Uterus (tissue), 4 donors: ENCODE results near the gene IL3. TPM values are rescaled to one million over a fixed set of nuclear protein-coding genes. Genes with fewer than 3 reads are reported as not detected.

Source experiments
- DNase-seq, 2 donors: peaks; one replicate each; pipeline ENCODE4 v3.0.0-alpha.2; 2019 to 2020
- H3K27ac ChIP-seq, 2 donors: fragments of 200-600 bp; sonication (generic); 1 replicate in 1 of 2; 2 replicates in 1 of 2; pipeline ENCODE4 v1.5.1; 2016 to 2018
- H3K27me3 ChIP-seq, 2 donors: fragments of 200-600 bp; sonication (generic); one replicate each; pipeline ENCODE4 v1.5.1; 2018 to 2019; ENCODE audit warnings: control low read depth in 1 of 2
- H3K36me3 ChIP-seq, 2 donors: fragments of 200-600 bp; sonication (generic); one replicate each; pipeline ENCODE4 v1.5.1; 2019; ENCODE audit warnings: control low read depth in 1 of 2
- H3K4me1 ChIP-seq, 2 donors: fragments of 200-600 bp; sonication (generic); one replicate each; pipeline ENCODE4 v1.5.1; 2018 to 2019; ENCODE audit warnings: control low read depth in 1 of 2
- H3K4me3 ChIP-seq, 2 donors: fragments of 200-600 bp; sonication (generic); 1 replicate in 1 of 2; 2 replicates in 1 of 2; pipeline ENCODE4 v1.5.1; 2018 to 2019; ENCODE audit warnings: mild to moderate bottlenecking in 1 of 2
- H3K9me3 ChIP-seq, 2 donors: fragments of 200-600 bp; sonication (generic); one replicate each; pipeline ENCODE4 v1.5.1; 2019; ENCODE audit warnings: control low read depth in 1 of 2
- CTCF ChIP-seq, 4 experiments: fragments of 200-600 bp in 2 of 4; fragments of 450-650 bp in 2 of 4; sonication (generic) in 2 of 4; IDR thresholded peaks; one replicate each; pipeline ENCODE4 v1.5.1; 2016 to 2019; ENCODE audit warnings: antibody characterized with exemption in 4 of 4, mild to moderate bottlenecking in 2 of 4, moderate library complexity in 1 of 4
- POLR2A ChIP-seq, 2 donors: fragments of 450-650 bp; IDR thresholded peaks; one replicate each; pipeline ENCODE4 v1.6.1; 2016; ENCODE audit warnings: antibody characterized with exemption in 2 of 2, mild to moderate bottlenecking in 1 of 2, moderate library complexity in 1 of 2
- intact Hi-C: fragments of 100-400 bp; cut with DNase I; formaldehyde crosslinking; loops from one replicate; pipeline ENCODE4 v1.15.1; 2023; ENCODE audit warnings: low total_unique reads
- total RNA-seq, 4 donors: library from RNA; depleted of rRNA in 3 of 4; stranded (reverse); fragments of >200 nt in 3 of 4; gene quantifications; one replicate each; pipeline versions ENCODE4 v1.1.0 to v1.2.4, GENCODE V29; 2014 to 2023
- donor health status: DM: yes; HTN: yes; CAD: no.

IL3 gene
- total RNA-seq, 4 donors from 2014 or later = not detected

GRCh38 chr5:132023258-132024116 lies 37.0 kb upstream of the IL3 start:
- Histone ChIP-seq H3K4me3 (no peak overlapping the region), H3K36me3 (no peaks in the 10 kb centered on the region), H3K27me3 (no peaks in the 10 kb centered on the region), H3K9me3 (no peaks in the 10 kb centered on the region), H3K27ac (no peak overlapping the region), H3K4me1 (no peaks in the 10 kb centered on the region)
- intact Hi-C loops = no loop called here
- DNase-seq = no peak
- TF ChIP-seq CTCF (IDR thresholded peaks at IDR 0.05) (no peak), POLR2A (IDR thresholded peaks at IDR 0.05) (no peak)

GRCh38 chr5:132024117-132024435 lies 36.4 kb upstream of the IL3 start:
- Histone ChIP-seq H3K4me1 (no peaks in the 10 kb centered on the region), H3K4me3 (no peak overlapping the region), H3K27ac (no peak overlapping the region), H3K27me3 (no peaks in the 10 kb centered on the region), H3K9me3 (no peaks in the 10 kb centered on the region), H3K36me3 (no peaks in the 10 kb centered on the region)
- TF ChIP-seq POLR2A (IDR thresholded peaks at IDR 0.05) (no peak), CTCF (IDR thresholded peaks at IDR 0.05) (no peak)
- DNase-seq = no peak
- intact Hi-C loops = no loop called here

- Histone ChIP-seq H3K36me3 (no peaks in the 10 kb centered on the region), H3K4me1 (no peaks in the 10 kb centered on the region), H3K4me3 (no peak overlapping the region), H3K27ac (no peak overlapping the region), H3K9me3 (no peaks in the 10 kb centered on the region), H3K27me3 (no peaks in the 10 kb centered on the region)
- TF ChIP-seq CTCF (IDR thresholded peaks at IDR 0.05) (no peak), POLR2A (IDR thresholded peaks at IDR 0.05) (no peak)
- DNase-seq = no peak
- intact Hi-C loops = no loop called here
Measured at GRCh38 chr5:132024789-132025402, 35.6 kb upstream of the IL3 start.

GRCh38 chr5:132025403-132025971 lies 35.0 kb upstream of the IL3 start:
- Histone ChIP-seq H3K4me1 (no peaks in the 10 kb centered on the region), H3K36me3 (no peaks in the 10 kb centered on the region), H3K4me3 (no peak overlapping the region), H3K27ac (no peak overlapping the region), H3K27me3 (no peaks in the 10 kb centered on the region), H3K9me3 (no peaks in the 10 kb centered on the region)
- intact Hi-C loops = no loop called here
- DNase-seq = no peak
- TF ChIP-seq CTCF (IDR thresholded peaks at IDR 0.05) (no peak), POLR2A (IDR thresholded peaks at IDR 0.05) (no peak)

GRCh38 chr5:132026516-132027008 lies 33.9 kb upstream of the IL3 start:
- no peaks in the 10 kb centered on the region for H3K9me3 ChIP-seq
- H3K36me3 ChIP-seq = no peaks in the 10 kb centered on the region
- TF ChIP-seq POLR2A (IDR thresholded peaks at IDR 0.05) (no peak), CTCF (IDR thresholded peaks at IDR 0.05) (no peak)

More at GRCh38 chr5:132026516-132027008, 33.9 kb upstream of the IL3 start:
- Histone ChIP-seq H3K27me3 (no peaks in the 10 kb centered on the region), H3K27ac (no peak overlapping the region), H3K4me1 (no peaks in the 10 kb centered on the region), H3K4me3 (no peak overlapping the region)
- DNase-seq = no peak
- intact Hi-C loops = no loop called here
